Neuronal stem cell (in vitro differentiated cells): ENCODE results near the gene BNIPL.

ENCODE experiments used
- DNase-seq: peaks from one replicate; pipeline ENCODE4 v3.0.0-alpha.2; 2013; ENCODE audit warnings: low spot score
- H2AFZ ChIP-seq: one replicate; pipeline ENCODE4 v1.6.1; 2013; ENCODE audit warnings: mild to moderate bottlenecking, low read length, inconsistent platforms
- H2AK5ac ChIP-seq: 2 replicates; pipeline ENCODE4 v1.6.1; 2013; ENCODE audit warnings: low read depth, mild to moderate bottlenecking, inconsistent platforms, low read length, moderate library complexity, mixed read lengths
- H2BK120ac ChIP-seq: 2 replicates; pipeline ENCODE4 v1.6.1; 2013; ENCODE audit warnings: low read depth, mild to moderate bottlenecking, inconsistent platforms, low read length, moderate library complexity, mixed read lengths
- H2BK12ac ChIP-seq: one replicate; pipeline ENCODE4 v1.6.1; 2013; ENCODE audit warnings: low read length, inconsistent platforms
- H2BK15ac ChIP-seq: 2 replicates; pipeline ENCODE4 v1.6.1; 2013; ENCODE audit warnings: mild to moderate bottlenecking, low read length, inconsistent platforms, mixed read lengths
- H2BK5ac ChIP-seq: one replicate; pipeline ENCODE4 v1.6.1; 2013; ENCODE audit warnings: inconsistent platforms, mild to moderate bottlenecking, low read length, moderate library complexity
- H3K14ac ChIP-seq: one replicate; pipeline ENCODE4 v1.6.1; 2013; ENCODE audit warnings: low read length, inconsistent platforms
- H3K18ac ChIP-seq: 2 replicates; pipeline ENCODE4 v1.6.1; 2013; ENCODE audit warnings: low read length, inconsistent platforms
- H3K23ac ChIP-seq: 2 replicates; pipeline ENCODE4 v1.6.1; 2013; ENCODE audit warnings: low read depth, mild to moderate bottlenecking, mixed read lengths, low read length, inconsistent platforms; ENCODE audit not compliant: poor library complexity
- H3K27ac ChIP-seq: replicated peaks from 3 replicates; pipeline ENCODE4 v1.5.1; 2013; ENCODE audit warnings: low read length, inconsistent platforms
- H3K27me3 ChIP-seq, 3 experiments: 2 replicates each; pipeline ENCODE4 v1.6.1; 2013; ENCODE audit warnings: low read length in 3 of 3, mild to moderate bottlenecking in 2 of 3, inconsistent platforms in 1 of 3, low read depth in 1 of 3, mixed read lengths in 1 of 3, moderate library complexity in 1 of 3; ENCODE audit not compliant: control insufficient read depth in 3 of 3, insufficient read depth in 3 of 3
- H3K36me3 ChIP-seq, 2 donors: replicated peaks in 1 of 2; 2 replicates each; pipeline ENCODE4 v1.6.1; 2013; ENCODE audit warnings: low read length in 2 of 2; ENCODE audit not compliant: control insufficient read depth in 2 of 2, insufficient read depth in 2 of 2
- H3K4ac ChIP-seq: 2 replicates; pipeline ENCODE4 v1.6.1; 2013; ENCODE audit warnings: inconsistent platforms, mild to moderate bottlenecking, low read length, moderate library complexity
- H3K4me1 ChIP-seq, 2 donors: 1 replicate in 1 of 2; 2 replicates in 1 of 2; pipeline ENCODE4 v1.6.1; 2013; ENCODE audit warnings: low read length in 2 of 2, low read depth in 1 of 2; ENCODE audit not compliant: control insufficient read depth in 2 of 2, insufficient read depth in 1 of 2
- H3K4me2 ChIP-seq: one replicate; pipeline ENCODE4 v1.6.1; 2013; ENCODE audit warnings: mild to moderate bottlenecking, low read length, inconsistent platforms; ENCODE audit not compliant: insufficient read depth, poor library complexity, severe bottlenecking
- H3K4me3 ChIP-seq, 2 donors: 2 replicates each; pipeline ENCODE4 v1.5.1; 2013; ENCODE audit warnings: low read length in 2 of 2, mild to moderate bottlenecking in 2 of 2, inconsistent platforms in 1 of 2, moderate library complexity in 1 of 2
- H3K79me1 ChIP-seq: one replicate; pipeline ENCODE4 v1.6.1; 2013; ENCODE audit warnings: low read depth, mild to moderate bottlenecking, inconsistent platforms, low read length, moderate library complexity
- H3K9ac ChIP-seq: one replicate; pipeline ENCODE4 v1.6.1; 2013; ENCODE audit warnings: mild to moderate bottlenecking, low read depth, low read length, inconsistent platforms; ENCODE audit not compliant: poor library complexity
- H3K9me3 ChIP-seq, 2 donors: replicated peaks in 1 of 2; 2 replicates each; pipeline versions ENCODE3 to v1.6.1; 2013; ENCODE audit warnings: low read length in 2 of 2, mild to moderate bottlenecking in 2 of 2, inconsistent platforms in 1 of 2, low read depth in 1 of 2, mixed read lengths in 1 of 2, moderate library complexity in 1 of 2; ENCODE audit not compliant: control insufficient read depth in 2 of 2, insufficient read depth in 1 of 2
- H4K8ac ChIP-seq: one replicate; pipeline ENCODE4 v1.6.1; 2013; ENCODE audit warnings: low read depth, mild to moderate bottlenecking, inconsistent platforms, low read length, moderate library complexity
- H4K91ac ChIP-seq: one replicate; pipeline ENCODE4 v1.6.1; 2013; ENCODE audit warnings: low read length, low read depth, mild to moderate bottlenecking, inconsistent platforms; ENCODE audit not compliant: poor library complexity
- WGBS, 2 donors: extraction: QIAGEN DNeasy Blood & Tissue Kit; methylation state at CpG; one replicate each; pipeline ENCODE4 v1.1.7; 2013; ENCODE audit warnings: missing lambda C conversion rate in 2 of 2, mixed read lengths in 1 of 2; ENCODE audit not compliant: insufficient read length in 2 of 2, insufficient replicate concordance in 1 of 2; ENCODE audit errors: extremely low coverage in 2 of 2; 5-methylcytosine and 5-hydroxymethylcytosine counted together

BNIPL gene

GRCh38 chr1:150995460-150995859 is 40.9 kb upstream of the BNIPL start:
- Histone ChIP-seq H3K14ac (no peak overlapping the region), H3K9me3 (no peaks in the 10 kb centered on the region), H4K91ac (no peak overlapping the region), H3K27me3 (no peaks in the 10 kb centered on the region), H3K4ac (no peak overlapping the region), H3K27ac (no peak overlapping the region), H2BK15ac (no peak overlapping the region), H2AFZ (peak overlapping the region; percentile 54), H2BK120ac (no peak overlapping the region), H3K18ac (no peak overlapping the region), H2BK5ac (no peak overlapping the region), H3K36me3 (peaks cover 9 to 23% of the 10 kb centered on the region in 2 donors), H3K79me1 (no peaks in the 10 kb centered on the region), H3K9ac (no peak overlapping the region), H2AK5ac (no peak overlapping the region), H3K23ac (no peak overlapping the region), H3K4me3 (no peak overlapping the region), H4K8ac (no peak overlapping the region), H2BK12ac (no peak overlapping the region), H3K4me1 (peaks cover 0 to 2% of the 10 kb centered on the region in 2 donors), H3K4me2 (no peak overlapping the region)
- DNase-seq: no peak
- WGBS, 2 donors: no CpG with 5 or more reads among the region's 4 CpGs

GRCh38 chr1:150995896-150996295 is 40.5 kb upstream of the BNIPL start:
- Histone ChIP-seq H3K9me3 (no peaks in the 10 kb centered on the region), H3K4me2 (no peak overlapping the region), H4K91ac (no peak overlapping the region), H3K4me1 (peaks cover 0 to 2% of the 10 kb centered on the region in 2 donors), H3K27ac (no peak overlapping the region), H3K23ac (no peak overlapping the region), H2BK5ac (no peak overlapping the region), H3K4ac (no peak overlapping the region), H2BK12ac (no peak overlapping the region), H3K18ac (no peak overlapping the region), H3K27me3 (no peaks in the 10 kb centered on the region), H3K14ac (no peak overlapping the region), H2AFZ (peak overlapping the region; percentile 54), H2BK15ac (no peak overlapping the region), H4K8ac (no peak overlapping the region), H2BK120ac (no peak overlapping the region), H3K36me3 (peaks cover 9 to 23% of the 10 kb centered on the region in 2 donors), H3K9ac (no peak overlapping the region), H2AK5ac (no peak overlapping the region), H3K4me3 (no peak overlapping the region), H3K79me1 (no peaks in the 10 kb centered on the region)
- no peak for DNase-seq
- WGBS, 2 donors: no CpG with 5 or more reads among the region's 9 CpGs

DNA sequence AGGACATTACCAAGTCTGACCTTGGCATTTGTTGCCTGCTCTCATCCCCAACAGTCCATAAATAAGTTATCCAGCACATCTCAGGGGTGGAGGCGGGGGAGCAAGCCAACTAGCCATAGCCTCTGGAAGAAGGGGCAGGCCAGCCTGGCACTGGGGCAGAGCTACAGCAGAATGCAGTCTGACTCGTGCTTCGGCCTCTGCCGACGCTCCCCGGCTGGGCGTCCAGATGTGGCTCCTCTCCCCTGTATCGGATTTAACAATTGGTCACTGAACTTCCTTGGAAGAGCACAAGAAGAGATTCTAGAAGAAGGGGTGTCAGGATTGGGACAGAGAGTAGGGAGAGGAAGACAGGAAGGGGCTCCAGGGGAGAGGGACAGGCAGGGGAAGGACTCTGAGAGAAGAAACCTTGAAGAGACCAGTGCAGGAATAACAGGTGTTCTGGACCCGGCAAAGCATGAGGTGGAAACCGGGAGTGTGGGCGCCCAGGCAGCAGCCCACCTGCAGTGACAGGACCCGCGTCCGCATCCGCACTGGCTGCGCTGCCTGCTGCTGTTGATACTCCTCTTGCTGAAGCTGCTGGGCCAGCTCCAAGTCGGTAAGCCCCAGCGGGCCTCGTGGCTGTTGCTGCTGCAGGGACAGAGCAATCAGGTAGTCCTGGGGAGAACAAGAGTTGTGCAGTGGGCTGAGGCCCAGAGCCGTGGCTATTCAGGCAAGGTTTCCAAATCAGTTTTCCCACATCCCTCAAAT is 39.1 kb upstream of the BNIPL start:
- H2AK5ac ChIP-seq: no peak overlapping the region
- H2BK15ac ChIP-seq: no peak overlapping the region
- WGBS, 2 donors: no CpG with 5 or more reads among the region's 20 CpGs
- DNase-seq: no peak
- H2BK120ac ChIP-seq: no peak overlapping the region
- no peak overlapping the region for H3K4ac ChIP-seq
- peaks cover 0 to 2% of the 10 kb centered on the region in 2 donors for H3K4me1 ChIP-seq
- H3K18ac ChIP-seq: no peak overlapping the region
- no peak overlapping the region for H3K27ac ChIP-seq
- no peak overlapping the region for H4K91ac ChIP-seq
- peaks cover 9 to 27% of the 10 kb centered on the region in 2 donors for H3K36me3 ChIP-seq
- H2BK5ac ChIP-seq: no peak overlapping the region
- H3K27me3 ChIP-seq: no peaks in the 10 kb centered on the region
- H4K8ac ChIP-seq: no peak overlapping the region
- H3K23ac ChIP-seq: peak overlapping the region; percentile 14
- H3K4me2 ChIP-seq: no peak overlapping the region
- no peak overlapping the region for H3K14ac ChIP-seq
- H2AFZ ChIP-seq: no peak overlapping the region
- no peak overlapping the region for H2BK12ac ChIP-seq
- H3K4me3 ChIP-seq: no peak overlapping the region
- H3K9ac ChIP-seq: no peak overlapping the region
- no peaks in the 10 kb centered on the region for H3K79me1 ChIP-seq
- H3K9me3 ChIP-seq: no peaks in the 10 kb centered on the region

DNA sequence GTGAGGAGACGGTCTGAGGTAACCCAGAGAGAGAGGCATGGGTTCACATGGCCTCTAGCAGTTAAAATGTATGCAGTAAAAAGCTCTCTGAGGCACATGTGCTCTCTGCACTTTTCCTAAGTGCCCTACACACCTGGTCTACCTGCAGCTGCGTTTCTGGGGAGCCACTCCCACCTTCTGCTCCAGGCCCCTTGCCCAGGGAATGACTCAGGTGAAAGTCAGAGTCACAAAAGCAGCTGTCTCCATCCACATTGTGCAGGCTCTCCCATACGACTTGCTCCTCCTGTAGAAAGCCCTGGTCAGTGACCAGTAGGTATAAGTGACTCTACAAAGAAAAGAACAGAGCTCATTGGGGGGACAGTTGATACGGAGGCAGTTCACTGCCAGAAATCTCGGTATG is 38.4 kb upstream of the BNIPL start:
- Histone ChIP-seq H3K4ac (no peak overlapping the region), H2AK5ac (no peak overlapping the region), H2BK120ac (no peak overlapping the region), H3K4me3 (no peak overlapping the region), H4K8ac (no peak overlapping the region), H3K79me1 (no peaks in the 10 kb centered on the region), H3K27ac (no peak overlapping the region), H2BK5ac (no peak overlapping the region), H3K23ac (no peak overlapping the region), H3K27me3 (no peaks in the 10 kb centered on the region), H3K4me1 (no peaks in the 10 kb centered on the region), H2AFZ (no peak overlapping the region), H2BK12ac (no peak overlapping the region), H3K9ac (no peak overlapping the region), H3K36me3 (peaks cover 9 to 29% of the 10 kb centered on the region in 2 donors), H3K14ac (no peak overlapping the region), H3K18ac (no peak overlapping the region), H4K91ac (no peak overlapping the region), H3K4me2 (no peak overlapping the region), H2BK15ac (no peak overlapping the region), H3K9me3 (no peaks in the 10 kb centered on the region)
- no peak for DNase-seq
- WGBS, 2 donors: no CpG with 5 or more reads among the region's 5 CpGs
